K562 (cell line): ENCODE data around the gene CPLX3. TPM values are rescaled to one million over a fixed set of nuclear protein-coding genes. Genes with fewer than 3 reads are reported as not detected.

ENCODE experiments used
- BDP1 ChIP-seq: IDR thresholded peaks from 3 replicates; pipeline ENCODE4 v1.6.1; 2011; ENCODE audit not compliant: insufficient read length, insufficient read depth
- BRD4 ChIP-seq: fragments of 200-600 bp; sonication (generic); IDR thresholded peaks from 2 replicates; pipeline ENCODE4 v1.6.1; 2017; ENCODE audit warnings: inconsistent platforms
- CBX2 ChIP-seq: fragments of 200-600 bp; sonication (generic); IDR thresholded peaks from one replicate; pipeline ENCODE4 v1.6.1; 2012; ENCODE audit warnings: mild to moderate bottlenecking, low read length, inconsistent platforms; ENCODE audit not compliant: insufficient read depth, poor library complexity, severe bottlenecking
- MXI1 ChIP-seq: IDR thresholded peaks from 2 replicates; pipeline ENCODE4 v1.6.1; 2011; ENCODE audit warnings: low read depth, mild to moderate bottlenecking, improper control_type of control experiment, low read length
- NCOA1 ChIP-seq: fragments of 450-650 bp; IDR thresholded peaks from 2 replicates; pipeline ENCODE4 v1.6.1; 2016; ENCODE audit warnings: low read depth
- RAD21 ChIP-seq, 2 experiments: fragments of 250-450 bp in 1 of 2; fragments of 450-650 bp in 1 of 2; sonication (Bioruptor Pico) in 1 of 2; formaldehyde crosslinking in 1 of 2; IDR thresholded peaks in 1 of 2; conservative IDR thresholded peaks in 1 of 2; 2 replicates each; pipeline versions ENCODE4 v1.4.0 to v1.8.0; 2020 to 2022; ENCODE audit warnings: mild to moderate bottlenecking in 2 of 2, moderate library complexity in 1 of 2
- RBM34 ChIP-seq: fragments of 200-400 bp; formaldehyde crosslinking; IDR thresholded peaks from 2 replicates; pipeline ENCODE4 v1.6.1; 2018; ENCODE audit warnings: low read length, borderline replicate concordance; ENCODE audit not compliant: insufficient read depth
- TCFL5 ChIP-seq: fragments of 250-450 bp; sonication (Bioruptor Pico); conservative IDR thresholded peaks from 2 replicates; pipeline ENCODE4 v1.6.1; 2021; ENCODE audit warnings: mild to moderate bottlenecking, moderate library complexity, matching md5 sums
- ZC3H11A ChIP-seq: IDR thresholded peaks from 2 replicates; pipeline ENCODE4 v1.6.1; 2012; ENCODE audit warnings: low read depth, low read length, improper control_type of control experiment
- ZKSCAN8 ChIP-seq: fragments of 200-800 bp; sonication (Bioruptor generic); IDR thresholded peaks from 2 replicates; pipeline ENCODE4 v1.6.1; 2016; ENCODE audit warnings: missing genetic modification characterization, missing compliant biosample characterization
- ZNF253 ChIP-seq: fragments of 250-450 bp; sonication (Bioruptor Pico); conservative IDR thresholded peaks from 2 replicates; pipeline ENCODE4 v1.6.1; 2021; ENCODE audit warnings: mild to moderate bottlenecking
- ZNF274 ChIP-seq: IDR thresholded peaks from 2 replicates; pipeline ENCODE4 v1.6.1; 2011; ENCODE audit warnings: low read depth, mild to moderate bottlenecking, low read length, moderate library complexity, borderline replicate concordance
- ZSCAN29 ChIP-seq: fragments of 450-650 bp; IDR thresholded peaks from 2 replicates; pipeline ENCODE4 v1.6.1; 2017
- polyA plus RNA-seq, 8 experiments: library from polyadenylated mRNA; depleted of rRNA in 4 of 8; stranded (reverse) in 5 of 8; unstranded in 3 of 8; fragments of >200 nt; fragmentation: Nextera tagmentation in 2 of 8; fragmentation: Illumina TruSeq in 1 of 8; extraction: Ambion mirVana in 2 of 8; extraction: Trizol in 1 of 8; gene quantifications; 2 replicates each; pipeline versions ENCODE4 v1.2.1 to v1.2.3, GENCODE V29; 2011 to 2014; ENCODE audit warnings: inconsistent platforms in 1 of 8, missing spikeins in 1 of 8
- total RNA-seq, 7 experiments: library from RNA; depleted of rRNA in 6 of 7; stranded (reverse); fragments of >200 nt in 6 of 7; fragmentation: Illumina TruSeq in 2 of 7; extraction: Trizol in 2 of 7; gene quantifications; 2 replicates each; pipeline versions ENCODE4 v1.2.1 to v1.2.3, GENCODE V29; 2011 to 2021; ENCODE audit warnings: low replicate concordance in 1 of 7
- TF ChIP-seq, protein P1 (sequence below): fragments of 450-650 bp; IDR thresholded peaks from 2 replicates; pipeline ENCODE4 v1.6.1; 2016; ENCODE audit warnings: mild to moderate bottlenecking
- TF ChIP-seq, protein P2 (sequence below), 2 experiments: fragments of 450-650 bp; IDR thresholded peaks; 2 replicates each; pipeline ENCODE4 v1.6.1; 2016
- TF ChIP-seq, protein P3 (sequence below): fragments of 250-450 bp; sonication (Bioruptor Pico); IDR thresholded peaks from 2 replicates; pipeline ENCODE4 v1.5.1; 2021; ENCODE audit warnings: mild to moderate bottlenecking
- TF ChIP-seq, protein P4 (sequence below): sonication (generic); formaldehyde crosslinking; IDR thresholded peaks from 2 replicates; pipeline ENCODE4 v1.8.1; 2023; ENCODE audit warnings: mild to moderate bottlenecking, missing genetic modification reagents
- TF ChIP-seq, protein P5 (sequence below): fragments of 450-650 bp; IDR thresholded peaks from 2 replicates; pipeline ENCODE4 v1.7.1; 2018; ENCODE audit warnings: mild to moderate bottlenecking, low read depth; ENCODE audit not compliant: partially characterized antibody

The CPLX3 gene
- total and polyA plus RNA-seq, 9 of the 15 experiments (the other 6 are each of a cell fraction or from before 2014, with no cell fraction given): not detected

DNA sequence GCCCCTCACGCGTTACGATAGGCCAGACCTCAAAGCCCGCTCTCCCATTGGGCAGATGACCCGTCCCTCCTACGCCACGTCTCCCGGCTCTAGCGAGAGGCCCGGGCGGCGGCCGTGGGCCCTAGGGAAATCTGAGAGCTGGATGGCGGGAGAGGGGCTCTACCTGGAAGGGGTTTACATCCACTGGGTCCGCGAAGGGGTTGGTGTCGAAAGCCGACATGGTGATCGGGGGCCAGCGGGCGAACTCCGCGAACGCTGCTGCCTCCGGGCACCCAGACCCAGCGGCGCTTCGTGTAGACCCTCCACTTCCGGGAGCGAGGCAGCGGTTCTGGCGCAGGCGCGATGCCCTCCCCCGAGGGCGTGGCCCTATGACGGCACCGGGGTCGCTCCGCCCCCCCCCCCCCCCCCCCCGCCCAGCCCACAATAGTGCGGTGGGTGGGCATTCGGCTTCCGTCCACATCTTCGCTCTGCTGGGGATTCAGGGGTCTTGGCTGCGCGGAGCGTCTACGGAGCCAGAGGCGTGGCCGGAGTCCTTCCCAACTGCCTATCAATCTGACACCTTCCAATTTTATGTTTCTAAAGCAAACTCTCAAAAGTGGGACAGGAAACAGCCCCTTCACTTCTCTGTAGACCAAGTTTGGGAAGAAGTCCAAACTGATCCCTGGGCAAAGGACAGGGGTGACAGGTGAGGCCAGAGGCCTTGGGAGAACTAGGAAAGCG, 46.8 kb downstream of the CPLX3 start, which contains the start of gene SCAMP2 (continued):
- TF ChIP-seq, protein P1, sequence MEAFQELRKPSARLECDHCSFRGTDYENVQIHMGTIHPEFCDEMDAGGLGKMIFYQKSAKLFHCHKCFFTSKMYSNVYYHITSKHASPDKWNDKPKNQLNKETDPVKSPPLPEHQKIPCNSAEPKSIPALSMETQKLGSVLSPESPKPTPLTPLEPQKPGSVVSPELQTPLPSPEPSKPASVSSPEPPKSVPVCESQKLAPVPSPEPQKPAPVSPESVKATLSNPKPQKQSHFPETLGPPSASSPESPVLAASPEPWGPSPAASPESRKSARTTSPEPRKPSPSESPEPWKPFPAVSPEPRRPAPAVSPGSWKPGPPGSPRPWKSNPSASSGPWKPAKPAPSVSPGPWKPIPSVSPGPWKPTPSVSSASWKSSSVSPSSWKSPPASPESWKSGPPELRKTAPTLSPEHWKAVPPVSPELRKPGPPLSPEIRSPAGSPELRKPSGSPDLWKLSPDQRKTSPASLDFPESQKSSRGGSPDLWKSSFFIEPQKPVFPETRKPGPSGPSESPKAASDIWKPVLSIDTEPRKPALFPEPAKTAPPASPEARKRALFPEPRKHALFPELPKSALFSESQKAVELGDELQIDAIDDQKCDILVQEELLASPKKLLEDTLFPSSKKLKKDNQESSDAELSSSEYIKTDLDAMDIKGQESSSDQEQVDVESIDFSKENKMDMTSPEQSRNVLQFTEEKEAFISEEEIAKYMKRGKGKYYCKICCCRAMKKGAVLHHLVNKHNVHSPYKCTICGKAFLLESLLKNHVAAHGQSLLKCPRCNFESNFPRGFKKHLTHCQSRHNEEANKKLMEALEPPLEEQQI: no peak; the same call in 1 of the 2 replicates
- TF ChIP-seq MXI1 (no peak), BDP1 (no peak), ZKSCAN8 (CRISPR knock-in tag) (no peak), ZSCAN29 (no peak), ZC3H11A (no peak), ZNF253 (no peak), CBX2 (no peak), NCOA1 (no peak), RAD21 (CRISPR knock-in tag; conservative IDR thresholded peaks at IDR 0.05 in 1 of 2, IDR thresholded peaks at IDR 0.05 in 1 of 2) (no peak), TCFL5 (CRISPR knock-in tag) (no peak), ZNF274 (no peak), BRD4 (no peak), RBM34 (no peak)
- TF ChIP-seq, protein P2, sequence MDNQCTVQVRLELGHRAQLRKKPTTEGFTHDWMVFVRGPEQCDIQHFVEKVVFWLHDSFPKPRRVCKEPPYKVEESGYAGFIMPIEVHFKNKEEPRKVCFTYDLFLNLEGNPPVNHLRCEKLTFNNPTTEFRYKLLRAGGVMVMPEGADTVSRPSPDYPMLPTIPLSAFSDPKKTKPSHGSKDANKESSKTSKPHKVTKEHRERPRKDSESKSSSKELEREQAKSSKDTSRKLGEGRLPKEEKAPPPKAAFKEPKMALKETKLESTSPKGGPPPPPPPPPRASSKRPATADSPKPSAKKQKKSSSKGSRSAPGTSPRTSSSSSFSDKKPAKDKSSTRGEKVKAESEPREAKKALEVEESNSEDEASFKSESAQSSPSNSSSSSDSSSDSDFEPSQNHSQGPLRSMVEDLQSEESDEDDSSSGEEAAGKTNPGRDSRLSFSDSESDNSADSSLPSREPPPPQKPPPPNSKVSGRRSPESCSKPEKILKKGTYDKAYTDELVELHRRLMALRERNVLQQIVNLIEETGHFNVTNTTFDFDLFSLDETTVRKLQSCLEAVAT (IDR thresholded peaks at IDR 0.05): no peak
- TF ChIP-seq, protein P3, sequence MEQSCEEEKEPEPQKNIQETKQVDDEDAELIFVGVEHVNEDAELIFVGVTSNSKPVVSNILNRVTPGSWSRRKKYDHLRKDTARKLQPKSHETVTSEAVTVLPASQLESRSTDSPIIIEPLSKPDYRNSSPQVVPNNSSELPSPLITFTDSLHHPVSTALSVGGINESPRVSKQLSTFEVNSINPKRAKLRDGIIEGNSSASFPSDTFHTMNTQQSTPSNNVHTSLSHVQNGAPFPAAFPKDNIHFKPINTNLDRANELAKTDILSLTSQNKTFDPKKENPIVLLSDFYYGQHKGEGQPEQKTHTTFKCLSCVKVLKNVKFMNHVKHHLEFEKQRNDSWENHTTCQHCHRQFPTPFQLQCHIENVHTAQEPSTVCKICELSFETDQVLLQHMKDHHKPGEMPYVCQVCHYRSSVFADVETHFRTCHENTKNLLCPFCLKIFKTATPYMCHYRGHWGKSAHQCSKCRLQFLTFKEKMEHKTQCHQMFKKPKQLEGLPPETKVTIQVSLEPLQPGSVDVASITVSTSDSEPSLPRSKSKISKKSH (CRISPR knock-in tag): no peak
- TF ChIP-seq, protein P4, sequence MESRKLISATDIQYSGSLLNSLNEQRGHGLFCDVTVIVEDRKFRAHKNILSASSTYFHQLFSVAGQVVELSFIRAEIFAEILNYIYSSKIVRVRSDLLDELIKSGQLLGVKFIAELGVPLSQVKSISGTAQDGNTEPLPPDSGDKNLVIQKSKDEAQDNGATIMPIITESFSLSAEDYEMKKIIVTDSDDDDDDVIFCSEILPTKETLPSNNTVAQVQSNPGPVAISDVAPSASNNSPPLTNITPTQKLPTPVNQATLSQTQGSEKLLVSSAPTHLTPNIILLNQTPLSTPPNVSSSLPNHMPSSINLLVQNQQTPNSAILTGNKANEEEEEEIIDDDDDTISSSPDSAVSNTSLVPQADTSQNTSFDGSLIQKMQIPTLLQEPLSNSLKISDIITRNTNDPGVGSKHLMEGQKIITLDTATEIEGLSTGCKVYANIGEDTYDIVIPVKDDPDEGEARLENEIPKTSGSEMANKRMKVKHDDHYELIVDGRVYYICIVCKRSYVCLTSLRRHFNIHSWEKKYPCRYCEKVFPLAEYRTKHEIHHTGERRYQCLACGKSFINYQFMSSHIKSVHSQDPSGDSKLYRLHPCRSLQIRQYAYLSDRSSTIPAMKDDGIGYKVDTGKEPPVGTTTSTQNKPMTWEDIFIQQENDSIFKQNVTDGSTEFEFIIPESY: no peak
- TF ChIP-seq, protein P5, sequence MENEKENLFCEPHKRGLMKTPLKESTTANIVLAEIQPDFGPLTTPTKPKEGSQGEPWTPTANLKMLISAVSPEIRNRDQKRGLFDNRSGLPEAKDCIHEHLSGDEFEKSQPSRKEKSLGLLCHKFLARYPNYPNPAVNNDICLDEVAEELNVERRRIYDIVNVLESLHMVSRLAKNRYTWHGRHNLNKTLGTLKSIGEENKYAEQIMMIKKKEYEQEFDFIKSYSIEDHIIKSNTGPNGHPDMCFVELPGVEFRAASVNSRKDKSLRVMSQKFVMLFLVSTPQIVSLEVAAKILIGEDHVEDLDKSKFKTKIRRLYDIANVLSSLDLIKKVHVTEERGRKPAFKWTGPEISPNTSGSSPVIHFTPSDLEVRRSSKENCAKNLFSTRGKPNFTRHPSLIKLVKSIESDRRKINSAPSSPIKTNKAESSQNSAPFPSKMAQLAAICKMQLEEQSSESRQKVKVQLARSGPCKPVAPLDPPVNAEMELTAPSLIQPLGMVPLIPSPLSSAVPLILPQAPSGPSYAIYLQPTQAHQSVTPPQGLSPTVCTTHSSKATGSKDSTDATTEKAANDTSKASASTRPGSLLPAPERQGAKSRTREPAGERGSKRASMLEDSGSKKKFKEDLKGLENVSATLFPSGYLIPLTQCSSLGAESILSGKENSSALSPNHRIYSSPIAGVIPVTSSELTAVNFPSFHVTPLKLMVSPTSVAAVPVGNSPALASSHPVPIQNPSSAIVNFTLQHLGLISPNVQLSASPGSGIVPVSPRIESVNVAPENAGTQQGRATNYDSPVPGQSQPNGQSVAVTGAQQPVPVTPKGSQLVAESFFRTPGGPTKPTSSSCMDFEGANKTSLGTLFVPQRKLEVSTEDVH: peak; percentile 72
